Thymus (tissue), 11 donors: ENCODE measurements around the gene GNGT1. TPM values are rescaled to one million over a fixed set of nuclear protein-coding genes. Genes with fewer than 3 reads are reported as not detected.
A peak's percentile ranks its signal among the peaks of the same experiment; 100 is the strongest.

Experiments used
- DNase-seq, 9 donors: peaks; one replicate each; pipeline ENCODE4 v3.0.0-alpha.2; 2013; ENCODE audit warnings: low spot score in 9 of 9, low read depth in 6 of 9, missing footprints in 1 of 9
- H3K27ac ChIP-seq, 2 donors: one replicate each; pipeline ENCODE4 v1.5.1; 2013; ENCODE audit warnings: control low read depth in 1 of 2, low read depth in 1 of 2, low read length in 1 of 2, mild to moderate bottlenecking in 1 of 2, moderate library complexity in 1 of 2
- H3K27me3 ChIP-seq, 2 donors: one replicate each; pipeline ENCODE4 v1.5.1; 2013; ENCODE audit warnings: low read length in 1 of 2; ENCODE audit not compliant: control insufficient read depth in 2 of 2, insufficient read depth in 1 of 2
- H3K36me3 ChIP-seq, 2 donors: one replicate each; pipeline ENCODE4 v1.5.1; 2013; ENCODE audit warnings: low read length in 1 of 2, mild to moderate bottlenecking in 1 of 2, moderate library complexity in 1 of 2; ENCODE audit not compliant: control insufficient read depth in 2 of 2, insufficient read depth in 2 of 2
- H3K4me1 ChIP-seq, 2 donors: one replicate each; pipeline ENCODE4 v1.5.1; 2013; ENCODE audit warnings: low read length in 2 of 2; ENCODE audit not compliant: control insufficient read depth in 2 of 2, insufficient read depth in 2 of 2
- H3K4me3 ChIP-seq, 2 donors: one replicate each; pipeline ENCODE4 v1.5.1; 2013; ENCODE audit warnings: low read length in 2 of 2, control low read depth in 1 of 2, mild to moderate bottlenecking in 1 of 2
- H3K9me3 ChIP-seq, 2 donors: one replicate each; pipeline ENCODE4 v1.5.1; 2013; ENCODE audit warnings: low read length in 1 of 2, mild to moderate bottlenecking in 1 of 2; ENCODE audit not compliant: control insufficient read depth in 2 of 2, insufficient read depth in 1 of 2
- WGBS: extraction: QIAGEN DNeasy Blood & Tissue Kit; methylation state at CpG from one replicate; pipeline ENCODE4 v1.1.7; 2013; 5-methylcytosine and 5-hydroxymethylcytosine counted together
- polyA plus RNA-seq: library from polyadenylated mRNA; stranded (reverse); fragments of 200-250 nt; gene quantifications from one replicate; pipeline ENCODE4 v1.2.3, GENCODE V29; 2013
- total RNA-seq: library from RNA; stranded (reverse); fragments of 120-200 nt; gene quantifications from one replicate; pipeline ENCODE4 v1.2.4, GENCODE V29; 2013
- donor health status: healthy.

GNGT1 gene
- total and polyA plus RNA-seq, 2 donors, result 0.76 to 3.3 TPM

DNA sequence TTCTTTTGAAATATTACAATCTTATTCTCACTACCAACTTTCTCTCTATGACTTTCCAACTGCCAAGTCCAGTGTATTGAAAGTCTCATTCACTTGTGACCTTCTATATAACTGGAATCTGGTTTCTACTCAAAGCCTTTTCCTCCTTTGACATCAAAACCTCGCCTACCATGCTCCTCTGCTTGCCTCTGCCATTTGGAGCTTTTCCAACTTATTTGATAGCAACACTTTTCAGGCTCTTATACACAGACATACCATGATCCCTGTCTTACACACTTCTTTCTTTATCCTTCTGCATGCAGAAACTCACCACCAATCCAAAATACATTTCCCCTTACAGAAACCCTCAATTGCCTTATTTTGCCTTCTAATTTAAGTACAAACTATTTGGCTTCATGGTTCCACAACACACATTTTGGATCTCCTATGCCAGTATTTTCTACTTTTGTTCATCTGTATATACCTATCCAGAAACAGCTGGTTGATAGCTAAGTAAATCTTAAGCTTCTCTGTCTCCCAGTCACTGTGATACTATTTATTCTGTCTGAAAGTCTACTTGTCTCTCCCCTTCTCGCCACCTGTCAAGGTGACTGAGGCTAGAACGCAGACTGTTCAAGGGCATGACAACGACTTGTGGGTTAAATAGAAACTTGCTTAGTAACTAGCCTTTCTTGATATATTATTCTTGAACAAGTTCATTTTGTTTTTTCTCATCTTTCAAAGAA lies 37.6 kb downstream of the GNGT1 start:
- peak in 1 of 9 donors; percentile 9 for DNase-seq
- Histone ChIP-seq H3K4me3 (no peak overlapping the region), H3K27ac (no peak overlapping the region), H3K4me1 (no peaks in the 10 kb centered on the region), H3K27me3 (no peaks in the 10 kb centered on the region), H3K36me3 (no peaks in the 10 kb centered on the region), H3K9me3 (no peaks in the 10 kb centered on the region)
- WGBS, result 43% methylated on average over 4 of the region's 4 CpGs

DNA sequence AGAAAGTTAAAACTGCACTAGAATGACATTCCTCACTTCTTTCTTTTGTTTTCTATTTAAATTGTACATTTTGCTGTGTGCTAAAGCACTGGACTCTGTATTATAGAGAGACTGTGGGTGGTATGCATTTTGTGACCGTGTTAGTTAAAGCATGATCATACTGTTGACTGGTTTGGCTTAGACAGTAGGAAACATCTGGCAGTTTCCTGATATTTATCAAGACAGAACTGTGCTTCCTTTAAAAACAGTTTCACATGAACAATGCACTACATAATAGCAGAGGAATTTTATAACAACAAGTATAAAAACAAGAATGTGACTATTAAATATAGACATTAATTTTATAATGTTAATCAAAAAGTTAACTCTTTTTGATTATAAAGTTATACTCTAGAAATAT lies 38.3 kb downstream of the GNGT1 start:
- WGBS, result 2% methylated on average over 1 of the region's 1 CpG
- Histone ChIP-seq H3K36me3 (no peaks in the 10 kb centered on the region), H3K9me3 (no peaks in the 10 kb centered on the region), H3K4me1 (no peaks in the 10 kb centered on the region), H3K4me3 (no peak overlapping the region), H3K27me3 (no peaks in the 10 kb centered on the region), H3K27ac (no peak overlapping the region)
- no peak for DNase-seq

GRCh38 chr7:93945083-93945482 lies 38.7 kb downstream of the GNGT1 start:
- Histone ChIP-seq H3K27me3 (no peaks in the 10 kb centered on the region), H3K4me3 (no peak overlapping the region), H3K36me3 (no peaks in the 10 kb centered on the region), H3K27ac (no peak overlapping the region), H3K4me1 (no peaks in the 10 kb centered on the region), H3K9me3 (no peaks in the 10 kb centered on the region)
- DNase-seq, result no peak
- WGBS, result 24% methylated on average over 3 of the region's 3 CpGs

- DNase-seq, result no peak
- Histone ChIP-seq H3K27ac (no peak overlapping the region), H3K27me3 (no peaks in the 10 kb centered on the region), H3K9me3 (no peaks in the 10 kb centered on the region), H3K4me3 (no peak overlapping the region), H3K4me1 (no peaks in the 10 kb centered on the region), H3K36me3 (no peaks in the 10 kb centered on the region)
- 53% methylated on average over 5 of the region's 5 CpGs for WGBS
Measured at GRCh38 chr7:93945756-93946535, 39.6 kb downstream of the GNGT1 start.

- no peaks in the 10 kb centered on the region for H3K36me3 ChIP-seq
- no peak overlapping the region for H3K27ac ChIP-seq
- no peak overlapping the region for H3K4me3 ChIP-seq
- 86% methylated on average over 1 of the region's 1 CpG for WGBS
- H3K4me1 ChIP-seq, result no peaks in the 10 kb centered on the region
- no peaks in the 10 kb centered on the region for H3K27me3 ChIP-seq
- no peaks in the 10 kb centered on the region for H3K9me3 ChIP-seq
- no peak for DNase-seq
Measured at GRCh38 chr7:93948106-93948505, 41.7 kb downstream of the GNGT1 start.

DNA sequence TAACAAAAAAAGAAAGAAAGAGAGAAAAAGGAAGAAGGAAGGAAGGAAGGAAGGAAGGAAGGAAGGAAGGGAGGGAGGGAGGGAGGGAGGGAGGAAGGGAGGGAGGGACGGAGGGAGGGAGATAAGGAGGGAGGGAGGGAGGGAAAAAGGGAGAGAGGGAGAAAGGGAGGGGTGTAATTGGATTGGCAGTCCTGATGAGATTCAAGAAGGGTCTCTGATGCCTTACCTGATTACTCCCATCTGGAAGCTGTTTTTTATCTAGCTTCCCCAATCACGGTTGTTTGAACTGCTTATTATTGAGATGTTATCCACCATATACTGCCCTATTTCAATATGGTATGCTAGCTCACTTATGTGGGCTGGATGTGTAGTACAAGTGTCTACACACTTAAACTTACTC lies 42.5 kb downstream of the GNGT1 start:
- no peaks in the 10 kb centered on the region for H3K9me3 ChIP-seq
- H3K4me1 ChIP-seq, result no peaks in the 10 kb centered on the region
- DNase-seq, result no peak
- no peak overlapping the region for H3K27ac ChIP-seq
- H3K4me3 ChIP-seq, result no peak overlapping the region
- H3K27me3 ChIP-seq, result no peaks in the 10 kb centered on the region
- WGBS, result 94% methylated on average over 2 of the region's 2 CpGs
- H3K36me3 ChIP-seq, result no peaks in the 10 kb centered on the region

DNA sequence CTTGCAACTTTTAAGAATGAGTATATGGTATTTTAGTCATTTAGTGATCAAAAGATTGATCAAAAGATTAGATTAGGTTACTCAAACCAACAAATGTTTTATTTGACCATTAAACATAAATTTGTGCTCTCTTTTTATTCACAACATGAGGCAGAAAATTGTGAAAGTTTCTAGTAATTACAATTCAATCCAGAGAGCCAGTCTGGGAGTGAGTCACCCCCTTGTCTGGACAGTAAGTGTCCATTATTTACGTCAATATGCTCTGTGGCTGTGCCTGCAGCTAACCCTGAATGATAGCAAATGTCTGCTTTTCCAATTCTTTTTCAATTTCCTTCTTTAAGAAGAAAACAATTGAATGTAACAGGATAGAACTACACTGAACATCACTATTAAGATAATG lies 43.1 kb downstream of the GNGT1 start:
- no peak for DNase-seq
- H3K36me3 ChIP-seq, result no peaks in the 10 kb centered on the region
- WGBS, result 94% methylated on average over 1 of the region's 1 CpG
- H3K27ac ChIP-seq, result no peak overlapping the region
- no peaks in the 10 kb centered on the region for H3K27me3 ChIP-seq
- H3K4me1 ChIP-seq, result no peaks in the 10 kb centered on the region
- H3K4me3 ChIP-seq, result no peak overlapping the region
- H3K9me3 ChIP-seq, result no peaks in the 10 kb centered on the region

DNA sequence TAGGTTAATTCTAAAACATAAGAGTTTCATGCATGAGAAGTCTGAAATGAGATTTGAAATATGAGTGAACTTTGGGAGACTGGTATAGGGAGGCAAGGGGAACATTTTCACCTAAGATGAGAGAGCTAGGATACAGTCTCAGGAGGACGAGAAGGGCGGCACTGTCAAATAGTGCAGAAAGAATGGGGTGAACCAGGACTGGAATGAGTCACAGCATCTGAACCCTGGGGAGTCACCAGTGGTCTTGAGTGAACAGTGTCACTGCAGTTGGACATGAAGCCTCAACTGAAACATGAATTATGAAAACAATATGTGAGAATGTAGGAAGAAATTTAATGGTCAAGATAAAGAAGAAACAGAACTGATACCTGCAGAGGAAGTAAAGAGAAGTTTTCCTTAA lies 48.9 kb downstream of the GNGT1 start:
- Histone ChIP-seq H3K4me1 (no peaks in the 10 kb centered on the region), H3K36me3 (no peaks in the 10 kb centered on the region), H3K27ac (no peak overlapping the region), H3K9me3 (no peaks in the 10 kb centered on the region), H3K4me3 (no peak overlapping the region), H3K27me3 (no peaks in the 10 kb centered on the region)
- 94% methylated on average over 2 of the region's 2 CpGs for WGBS
- DNase-seq, result no peak

DNA sequence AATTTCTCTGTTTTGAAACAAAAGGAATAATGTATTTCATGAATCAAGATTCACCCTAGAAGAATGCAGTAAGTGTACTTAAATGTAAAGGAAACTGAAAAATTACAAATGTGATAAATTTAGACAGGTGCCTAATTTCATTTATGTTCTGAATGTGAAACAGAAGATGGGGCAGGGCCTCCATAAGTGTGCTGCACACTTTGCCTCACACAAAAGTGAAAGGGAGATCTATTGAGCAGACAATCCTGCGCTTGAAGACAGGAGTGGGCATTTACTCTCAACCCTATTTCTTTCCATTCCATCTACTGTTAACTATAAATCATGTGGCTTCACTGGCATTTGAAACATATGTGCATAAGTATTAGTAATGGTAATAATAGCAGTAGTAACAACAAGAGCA lies 51.4 kb downstream of the GNGT1 start:
- Histone ChIP-seq H3K36me3 (no peaks in the 10 kb centered on the region), H3K27me3 (no peaks in the 10 kb centered on the region), H3K4me1 (no peaks in the 10 kb centered on the region), H3K9me3 (no peaks in the 10 kb centered on the region), H3K4me3 (no peak overlapping the region), H3K27ac (no peak overlapping the region)
- 98% methylated on average over 1 of the region's 1 CpG for WGBS
- DNase-seq, result no peak
